CD4-positive, alpha-beta T cell (primary cell): Measurements from ENCODE around the gene IFT81. TPM values are rescaled to one million over a fixed set of nuclear protein-coding genes. Genes with fewer than 3 reads are reported as not detected.

Source experiments
- ATAC-seq: fragments of 200-7000 bp; cut with Tn5 transposase; one replicate; pipeline ENCODE4 v1.10.0; 2022; ENCODE audit warnings: mild to moderate bottlenecking; ENCODE audit not compliant: poor library complexity
- CTCF ChIA-PET: fragments of 350-600 bp; sonication (Branson Sonifier 250); formaldehyde crosslinking; loops from one replicate; lab custom pipeline; 2021; ENCODE audit warnings: antibody characterized with exemption, inconsistent platforms; lab: Charles Lee
- POLR2A ChIA-PET: fragments of 350-600 bp; sonication (Branson Sonifier 250); formaldehyde crosslinking; loops from one replicate; lab custom pipeline; 2021; ENCODE audit warnings: antibody characterized with exemption, inconsistent platforms; lab: Charles Lee
- DNase-seq, 14 experiments: peaks; one replicate each; pipeline ENCODE4 v3.0.0-alpha.2; 2013 to 2020; ENCODE audit warnings: mixed read lengths in 2 of 14
- H3K27ac ChIP-seq, 2 donors: one replicate each; pipeline versions ENCODE4 v1.5.1 to v1.7.0; 2013; ENCODE audit warnings: low read length in 2 of 2, low read depth in 1 of 2, mild to moderate bottlenecking in 1 of 2
- H3K27me3 ChIP-seq, 2 experiments: 1 replicate in 1 of 2; 2 replicates in 1 of 2; pipeline versions ENCODE4 v1.6.1 to v1.7.0; 2013; ENCODE audit warnings: low read length in 2 of 2, control low read depth in 1 of 2, mild to moderate bottlenecking in 1 of 2, moderate library complexity in 1 of 2; ENCODE audit not compliant: insufficient read depth in 2 of 2, control insufficient read depth in 1 of 2
- H3K36me3 ChIP-seq: one replicate; pipeline ENCODE4 v1.6.1; 2013; ENCODE audit warnings: low read length, control low read depth; ENCODE audit not compliant: insufficient read depth
- H3K4me1 ChIP-seq: one replicate; pipeline ENCODE4 v1.6.1; 2013; ENCODE audit warnings: low read length, control low read depth; ENCODE audit not compliant: insufficient read depth
- H3K4me3 ChIP-seq: one replicate; pipeline ENCODE4 v1.5.1; 2013; ENCODE audit warnings: mild to moderate bottlenecking, low read length, moderate library complexity
- H3K9me3 ChIP-seq, 2 experiments: 1 replicate in 1 of 2; 2 replicates in 1 of 2; pipeline versions ENCODE4 v1.6.1 to v1.7.0; 2013; ENCODE audit warnings: low read length in 2 of 2, mild to moderate bottlenecking in 2 of 2, control low read depth in 1 of 2, moderate library complexity in 1 of 2; ENCODE audit not compliant: control insufficient read depth in 1 of 2, insufficient read depth in 1 of 2
- H3K27ac Mint-ChIP-seq: one replicate; pipeline ENCODE4 v1.8.0; 2020; ENCODE audit warnings: mixed read lengths
- H3K27me3 Mint-ChIP-seq: one replicate; pipeline ENCODE4 v1.8.0; 2021; ENCODE audit warnings: mixed read lengths
- H3K36me3 Mint-ChIP-seq: one replicate; pipeline ENCODE4 v1.8.0; 2021; ENCODE audit warnings: low read depth, mixed read lengths
- H3K4me1 Mint-ChIP-seq: one replicate; pipeline ENCODE4 v1.8.0; 2021; ENCODE audit warnings: low read depth, mixed read lengths
- H3K4me3 Mint-ChIP-seq: one replicate; pipeline ENCODE4 v1.8.0; 2020; ENCODE audit warnings: mild to moderate bottlenecking, mixed read lengths
- H3K9me3 Mint-ChIP-seq: one replicate; pipeline ENCODE4 v1.8.0; 2020; ENCODE audit warnings: mixed read lengths
- intact Hi-C, 2 experiments: fragments of 100-400 bp; cut with DNase I in 1 of 2; cut with micrococcal nuclease in 1 of 2; formaldehyde crosslinking; loops; one replicate each; pipeline versions ENCODE4 v1.15.1 to v1.9.0; 2023 to 2025; cut with DNase I, micrococcal nuclease
- total RNA-seq, 174 experiments: library from RNA in 2 of 174; stranded (reverse) in 2 of 174; gene quantifications; one replicate each; pipeline ENCODE4 v1.2.3 and lab custom pipeline; 2021 to 2026
- TF ChIP-seq, protein P1 (sequence below): fragments of 200-600 bp; IDR thresholded peaks from one replicate; pipeline ENCODE4 v1.8.0; 2022; ENCODE audit warnings: antibody characterized with exemption, mild to moderate bottlenecking

Gene IFT81
- total RNA-seq, 2 experiments from 2014 or later = 0.41 to 1.1 TPM

GRCh38 chr12:110183386-110183785 is 59.2 kb downstream of the IFT81 start:
- TF ChIP-seq, protein P1, sequence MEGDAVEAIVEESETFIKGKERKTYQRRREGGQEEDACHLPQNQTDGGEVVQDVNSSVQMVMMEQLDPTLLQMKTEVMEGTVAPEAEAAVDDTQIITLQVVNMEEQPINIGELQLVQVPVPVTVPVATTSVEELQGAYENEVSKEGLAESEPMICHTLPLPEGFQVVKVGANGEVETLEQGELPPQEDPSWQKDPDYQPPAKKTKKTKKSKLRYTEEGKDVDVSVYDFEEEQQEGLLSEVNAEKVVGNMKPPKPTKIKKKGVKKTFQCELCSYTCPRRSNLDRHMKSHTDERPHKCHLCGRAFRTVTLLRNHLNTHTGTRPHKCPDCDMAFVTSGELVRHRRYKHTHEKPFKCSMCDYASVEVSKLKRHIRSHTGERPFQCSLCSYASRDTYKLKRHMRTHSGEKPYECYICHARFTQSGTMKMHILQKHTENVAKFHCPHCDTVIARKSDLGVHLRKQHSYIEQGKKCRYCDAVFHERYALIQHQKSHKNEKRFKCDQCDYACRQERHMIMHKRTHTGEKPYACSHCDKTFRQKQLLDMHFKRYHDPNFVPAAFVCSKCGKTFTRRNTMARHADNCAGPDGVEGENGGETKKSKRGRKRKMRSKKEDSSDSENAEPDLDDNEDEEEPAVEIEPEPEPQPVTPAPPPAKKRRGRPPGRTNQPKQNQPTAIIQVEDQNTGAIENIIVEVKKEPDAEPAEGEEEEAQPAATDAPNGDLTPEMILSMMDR = no peak
- no peaks in the 10 kb centered on the region for H3K36me3 Mint-ChIP-seq
- H3K9me3 ChIP-seq = peaks cover 12 to 17% of the 10 kb centered on the region in 2 experiments
- H3K27ac ChIP-seq = no peak overlapping the region
- H3K27me3 Mint-ChIP-seq = no peaks in the 10 kb centered on the region
- ATAC-seq (no peak), DNase-seq (no peak)
- ChIA-PET CTCF (no interaction called here), POLR2A (no interaction called here)
- H3K4me3 ChIP-seq = no peak overlapping the region
- no peak overlapping the region for H3K4me3 Mint-ChIP-seq
- intact Hi-C loops = no loop called here
- peaks cover 8% of the 10 kb centered on the region for H3K9me3 Mint-ChIP-seq
- H3K27ac Mint-ChIP-seq = no peak overlapping the region
- no peaks in the 10 kb centered on the region for H3K4me1 ChIP-seq
- no peaks in the 10 kb centered on the region for H3K4me1 Mint-ChIP-seq
- no peaks in the 10 kb centered on the region for H3K27me3 ChIP-seq
- no peaks in the 10 kb centered on the region for H3K36me3 ChIP-seq

GRCh38 chr12:110185626-110186025 is 61.5 kb downstream of the IFT81 start:
- no peak overlapping the region for H3K27ac ChIP-seq
- no peaks in the 10 kb centered on the region for H3K4me1 ChIP-seq
- ChIA-PET POLR2A (interaction anchor here (1.2 kb wide), 1 partner anchor 95 kb away, joined by 4 read pairs; no protein-coding TSS in a partner anchor), CTCF (no interaction called here)
- TF ChIP-seq, protein P1 = no peak
- H3K36me3 ChIP-seq = no peaks in the 10 kb centered on the region
- Mint-ChIP-seq H3K27me3 (no peaks in the 10 kb centered on the region), H3K4me3 (no peak overlapping the region), H3K36me3 (no peaks in the 10 kb centered on the region), H3K4me1 (no peaks in the 10 kb centered on the region), H3K9me3 (peaks cover 8% of the 10 kb centered on the region), H3K27ac (no peak overlapping the region)
- intact Hi-C loops = no loop called here
- ATAC-seq (no peak), DNase-seq (no peak)
- H3K9me3 ChIP-seq = peaks cover 12 to 17% of the 10 kb centered on the region in 2 experiments
- no peaks in the 10 kb centered on the region for H3K27me3 ChIP-seq
- H3K4me3 ChIP-seq = no peak overlapping the region

DNA sequence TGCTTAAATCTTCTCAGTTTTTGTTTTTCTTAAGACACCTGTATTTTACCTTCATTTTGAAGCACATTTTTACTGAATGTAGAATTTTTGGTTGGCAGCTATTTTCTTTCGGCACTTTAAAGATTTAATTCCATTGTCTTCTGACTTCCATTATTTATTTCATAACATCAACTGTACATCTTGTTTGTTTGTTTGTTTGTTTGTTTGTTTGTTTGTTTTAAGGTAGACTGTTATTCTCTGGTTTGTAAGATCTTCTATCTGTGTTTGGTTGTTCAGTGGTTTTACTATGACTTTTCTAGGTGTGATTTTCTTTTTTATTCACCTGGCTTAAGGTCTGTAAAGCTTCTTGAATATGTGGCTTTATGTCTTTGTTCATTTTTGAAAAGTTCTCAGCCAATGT is 61.9 kb downstream of the IFT81 start:
- Mint-ChIP-seq H3K27ac (no peak overlapping the region), H3K9me3 (peaks cover 8% of the 10 kb centered on the region), H3K36me3 (no peaks in the 10 kb centered on the region), H3K4me1 (no peaks in the 10 kb centered on the region), H3K27me3 (no peaks in the 10 kb centered on the region), H3K4me3 (no peak overlapping the region)
- H3K36me3 ChIP-seq = no peaks in the 10 kb centered on the region
- CTCF ChIA-PET = no interaction called here
- TF ChIP-seq, protein P1 = no peak
- intact Hi-C loops = no loop called here
- no peaks in the 10 kb centered on the region for H3K4me1 ChIP-seq
- peaks cover 12 to 17% of the 10 kb centered on the region in 2 experiments for H3K9me3 ChIP-seq
- H3K27me3 ChIP-seq = no peaks in the 10 kb centered on the region
- POLR2A ChIA-PET = interaction anchor here (1.2 kb wide), 1 partner anchor 94 kb away, joined by 4 read pairs; no protein-coding TSS in a partner anchor
- no peak for DNase-seq
- ATAC-seq = no peak
- H3K4me3 ChIP-seq = no peak overlapping the region
- no peak overlapping the region for H3K27ac ChIP-seq
